Tongue (tissue), 2 donors: ENCODE measurements around the gene CAPRIN1. TPM values are rescaled to one million over a fixed set of nuclear protein-coding genes. Genes with fewer than 3 reads are reported as not detected.
"Not testable (repeated sequence)": the region's sequence is repeated elsewhere in the genome, so short reads cannot be mapped to it uniquely, and the experiment has no call there.

ENCODE experiments used
- DNase-seq: peaks from one replicate; pipeline ENCODE4 v3.0.0-alpha.2; 2015
- total RNA-seq: library from RNA; depleted of rRNA; stranded (reverse); fragments of >200 nt; gene quantifications from one replicate; pipeline ENCODE4 v1.2.3, GENCODE V29; 2014

CAPRIN1 gene
- total RNA-seq, 1 donor from 2014 or later, result 175 TPM

GRCh38 chr11:34086554-34087283, 35.2 kb downstream of the CAPRIN1 start:
- DNase-seq, result no peak

GRCh38 chr11:34091825-34092224, 40.3 kb downstream of the CAPRIN1 start:
- DNase-seq, result no peak

- DNase-seq, result not testable (repeated sequence)
Measured at GRCh38 chr11:34094900-34095299, 43.4 kb downstream of the CAPRIN1 start.

GRCh38 chr11:34098813-34099212, 47.3 kb downstream of the CAPRIN1 start:
- no peak for DNase-seq

- DNase-seq, result no peak
Measured at GRCh38 chr11:34104680-34105078, 53.1 kb downstream of the CAPRIN1 start.

GRCh38 chr11:34105079-34105956, 53.8 kb downstream of the CAPRIN1 start, which contains the start of gene NAT10:
Gene NAT10 (plus strand): TSS chr11:34105629. CDS start chr11:34108226, 2,597 bp downstream.
- peak; percentile 99 for DNase-seq

- DNase-seq, result no peak
Measured at GRCh38 chr11:34105957-34106504, 54.5 kb downstream of the CAPRIN1 start.

- DNase-seq, result no peak
Measured at GRCh38 chr11:34111722-34112270, 60.3 kb downstream of the CAPRIN1 start.

GRCh38 chr11:34114014-34114413, 62.5 kb downstream of the CAPRIN1 start:
- no peak for DNase-seq

- DNase-seq, result no peak
Measured at GRCh38 chr11:34114471-34114870, 62.9 kb downstream of the CAPRIN1 start.

- no peak for DNase-seq
Measured at GRCh38 chr11:34120651-34121050, 69.1 kb downstream of the CAPRIN1 start.

GRCh38 chr11:34124885-34125668, 73.5 kb downstream of the CAPRIN1 start:
- no peak for DNase-seq

GRCh38 chr11:34126959-34127848, 75.7 kb downstream of the CAPRIN1 start:
- no peak for DNase-seq

GRCh38 chr11:34128824-34129223, 77.3 kb downstream of the CAPRIN1 start:
- DNase-seq, result no peak

GRCh38 chr11:34132261-34132965, 80.9 kb downstream of the CAPRIN1 start:
- DNase-seq, result no peak

GRCh38 chr11:34134765-34135164, 83.2 kb downstream of the CAPRIN1 start:
- no peak for DNase-seq

- DNase-seq, result no peak
Measured at GRCh38 chr11:34135439-34135838, 83.9 kb downstream of the CAPRIN1 start.

- no peak for DNase-seq
Measured at GRCh38 chr11:34136420-34136819, 84.9 kb downstream of the CAPRIN1 start.

- no peak for DNase-seq
Measured at GRCh38 chr11:34139346-34139745, 87.8 kb downstream of the CAPRIN1 start.

- DNase-seq, result no peak
Measured at GRCh38 chr11:34140149-34140548, 88.6 kb downstream of the CAPRIN1 start.
